NT2/D1 (cell line): ENCODE data around the gene TTC5.
"Not testable (repeated sequence)": the region's sequence is repeated elsewhere in the genome, so short reads cannot be mapped to it uniquely, and the experiment has no call there.

Experiments used
- DNase-seq: peaks from one replicate; pipeline ENCODE4 v3.0.0-alpha.2; 2011; ENCODE audit warnings: low read depth, low spot score
- H3K27me3 ChIP-seq: 2 replicates; pipeline ENCODE4 v1.6.0; 2011; ENCODE audit warnings: mild to moderate bottlenecking; ENCODE audit not compliant: insufficient read length, insufficient read depth
- H3K36me3 ChIP-seq: 2 replicates; pipeline ENCODE4 v1.6.1; 2011; ENCODE audit warnings: mild to moderate bottlenecking, low read length, mixed read lengths; ENCODE audit not compliant: insufficient read depth, insufficient read length
- H3K4me1 ChIP-seq: 2 replicates; pipeline ENCODE4 v1.5.1; 2011; ENCODE audit not compliant: insufficient read depth, insufficient read length
- H3K4me3 ChIP-seq: 2 replicates; pipeline ENCODE4 v1.5.1; 2011; ENCODE audit warnings: low read depth; ENCODE audit not compliant: insufficient read length
- H3K9ac ChIP-seq: 2 replicates; pipeline ENCODE4 v1.6.0; 2011; ENCODE audit warnings: low read depth; ENCODE audit not compliant: insufficient read length
- H3K9me3 ChIP-seq: 2 replicates; pipeline ENCODE4 v1.5.1; 2011; ENCODE audit warnings: mild to moderate bottlenecking, low read length; ENCODE audit not compliant: insufficient read depth
- SUZ12 ChIP-seq: IDR thresholded peaks from 2 replicates; pipeline ENCODE4 v1.6.1; 2011; ENCODE audit not compliant: insufficient read length, insufficient read depth; ENCODE audit errors: extremely low read depth
- YY1 ChIP-seq: IDR thresholded peaks from 2 replicates; pipeline ENCODE4 v1.6.1; 2011; ENCODE audit not compliant: insufficient read length, insufficient read depth
- ZNF274 ChIP-seq: IDR thresholded peaks from 2 replicates; pipeline ENCODE4 v1.6.1; 2011; ENCODE audit warnings: mild to moderate bottlenecking, low read depth, low read length

TTC5 gene

DNA sequence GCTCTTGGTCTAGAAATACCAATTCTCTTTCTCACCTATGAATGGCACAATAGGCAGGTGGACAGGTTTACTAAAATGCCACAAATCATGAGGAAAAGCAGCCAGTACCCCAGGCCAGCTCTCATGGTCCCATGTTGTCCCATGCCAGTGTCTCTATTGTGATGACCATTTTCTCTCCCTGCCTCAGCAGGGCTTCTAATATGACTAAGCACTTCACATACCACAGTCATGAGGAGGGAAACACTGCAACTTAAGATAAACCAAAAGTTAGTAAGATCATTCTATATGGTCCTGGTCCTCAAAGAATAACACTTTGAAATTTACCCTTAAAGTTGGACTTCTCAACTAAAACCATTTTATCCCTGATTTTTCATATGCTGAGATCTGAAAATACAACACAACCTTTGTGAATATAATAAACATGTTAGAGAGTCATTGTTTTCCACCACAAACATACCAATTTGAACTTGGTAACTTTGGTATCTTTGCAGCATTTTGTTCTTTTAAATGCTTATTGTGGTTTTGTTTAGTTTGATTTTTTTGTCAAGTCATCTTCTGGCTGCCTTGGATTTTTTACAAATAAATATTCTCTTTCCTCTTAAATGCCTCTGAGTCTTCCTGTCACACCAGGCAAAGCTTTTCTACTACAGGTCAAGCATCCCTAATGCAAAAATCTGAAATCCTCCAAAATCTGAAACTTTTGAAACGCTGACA, 3.6 kb downstream of the TTC5 start:
- TF ChIP-seq SUZ12 = no peak
- TF ChIP-seq YY1 = no peak
- TF ChIP-seq ZNF274 = no peak
- Histone ChIP-seq H3K27me3 (no peaks in the 10 kb centered on the region), H3K4me3 (no peak overlapping the region), H3K9ac (no peak overlapping the region), H3K9me3 (no peaks in the 10 kb centered on the region), H3K4me1 (no peaks in the 10 kb centered on the region), H3K36me3 (peaks cover 34% of the 10 kb centered on the region)
- DNase-seq = no peak

DNA sequence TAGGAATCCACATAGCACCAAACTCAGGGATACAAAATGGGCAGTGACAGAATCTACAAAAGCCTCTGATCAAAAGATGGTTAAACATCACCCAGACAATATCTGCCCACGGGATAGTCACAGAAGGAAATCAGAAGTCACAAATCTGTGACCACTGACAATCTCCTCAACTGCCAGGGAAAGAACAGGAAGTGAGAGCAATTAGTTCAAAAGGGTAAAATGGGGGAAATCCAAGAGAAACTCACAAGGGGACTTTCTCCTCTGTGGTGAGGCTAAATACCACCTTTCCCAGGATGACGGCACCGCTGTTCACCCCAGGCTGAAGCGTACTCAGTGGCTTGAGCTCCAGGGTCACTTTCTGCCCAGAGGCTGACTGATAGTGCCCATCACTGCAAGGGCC, 10.7 kb downstream of the TTC5 start:
- TF ChIP-seq SUZ12 = no peak
- TF ChIP-seq YY1 = no peak
- no peak for TF ChIP-seq ZNF274
- Histone ChIP-seq H3K9me3 (no peaks in the 10 kb centered on the region), H3K4me3 (no peak overlapping the region), H3K4me1 (no peaks in the 10 kb centered on the region), H3K9ac (no peak overlapping the region), H3K27me3 (no peaks in the 10 kb centered on the region), H3K36me3 (peaks cover 69% of the 10 kb centered on the region)
- DNase-seq = no peak

DNA sequence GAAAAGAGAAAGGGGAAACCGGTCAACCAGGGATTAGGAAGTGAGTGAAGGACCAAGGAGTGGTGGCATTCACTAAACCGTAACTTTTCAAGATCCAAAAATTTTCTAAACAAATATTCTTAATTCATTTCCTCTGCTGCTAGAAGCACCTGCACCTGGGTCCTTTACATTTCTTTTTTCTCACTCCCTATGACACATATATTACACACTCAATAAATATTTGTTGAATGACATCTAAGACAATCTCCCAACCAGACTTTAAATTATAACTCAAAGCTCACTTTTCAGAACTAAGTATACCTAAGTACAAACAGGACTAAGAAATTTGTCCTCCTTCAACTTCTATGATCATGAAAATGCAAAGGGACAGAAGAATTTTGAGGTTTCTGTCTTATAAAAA, 11.1 kb downstream of the TTC5 start:
- Histone ChIP-seq H3K9ac (no peak overlapping the region), H3K9me3 (no peaks in the 10 kb centered on the region), H3K4me3 (no peak overlapping the region), H3K4me1 (no peaks in the 10 kb centered on the region), H3K36me3 (peaks cover 68% of the 10 kb centered on the region), H3K27me3 (no peaks in the 10 kb centered on the region)
- DNase-seq = no peak
- TF ChIP-seq ZNF274 (no peak), SUZ12 (no peak), YY1 (no peak)

DNA sequence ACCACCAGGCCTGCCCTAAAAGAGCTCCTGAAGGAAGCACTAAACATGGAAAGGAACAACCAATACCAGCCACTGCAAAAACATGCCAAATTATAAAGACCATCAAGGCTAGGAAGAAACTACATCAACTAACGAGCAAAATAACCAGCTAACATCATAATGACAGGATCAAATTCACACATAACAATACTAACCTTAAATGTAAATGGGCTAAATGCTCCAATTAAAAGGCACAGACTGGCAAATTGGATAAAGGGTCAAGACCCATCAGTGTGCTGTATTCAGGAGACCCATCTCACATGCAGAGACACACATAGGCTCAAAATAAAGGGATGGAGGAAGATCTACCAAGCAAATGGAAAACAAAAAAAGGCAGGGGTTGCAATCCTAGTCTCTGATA, 23.8 kb downstream of the TTC5 start:
- H3K9me3 ChIP-seq = peaks cover 13% of the 10 kb centered on the region; the same call in 1 of the 2 replicates
- not testable (repeated sequence) for H3K4me1 ChIP-seq, DNase-seq, H3K9ac ChIP-seq, H3K4me3 ChIP-seq, H3K27me3 ChIP-seq, H3K36me3 ChIP-seq

DNA sequence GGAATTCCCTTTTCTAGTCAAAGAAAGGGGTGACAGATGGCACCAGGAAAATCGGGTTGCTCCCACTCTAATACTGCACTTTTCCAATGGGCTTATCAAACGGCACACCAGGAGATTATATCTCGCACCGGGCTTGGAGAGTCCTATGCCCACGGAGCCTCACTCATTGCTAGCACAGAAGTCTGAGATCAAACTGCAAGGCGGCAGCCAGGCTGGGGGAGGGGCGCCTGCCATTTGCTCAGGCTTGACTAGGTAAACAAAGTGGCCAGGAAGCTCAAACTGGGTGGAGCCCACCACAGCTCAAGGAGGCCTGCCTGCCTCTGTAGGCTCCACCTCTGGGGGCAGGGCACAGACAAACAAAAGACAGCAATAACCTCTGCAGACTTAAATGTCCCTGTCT, 25.5 kb downstream of the TTC5 start:
- DNase-seq, H3K4me1 ChIP-seq, H3K27me3 ChIP-seq, H3K4me3 ChIP-seq, H3K9ac ChIP-seq, H3K36me3 ChIP-seq: not testable (repeated sequence)
- peaks cover 13% of the 10 kb centered on the region; the same call in 1 of the 2 replicates for H3K9me3 ChIP-seq

DNA sequence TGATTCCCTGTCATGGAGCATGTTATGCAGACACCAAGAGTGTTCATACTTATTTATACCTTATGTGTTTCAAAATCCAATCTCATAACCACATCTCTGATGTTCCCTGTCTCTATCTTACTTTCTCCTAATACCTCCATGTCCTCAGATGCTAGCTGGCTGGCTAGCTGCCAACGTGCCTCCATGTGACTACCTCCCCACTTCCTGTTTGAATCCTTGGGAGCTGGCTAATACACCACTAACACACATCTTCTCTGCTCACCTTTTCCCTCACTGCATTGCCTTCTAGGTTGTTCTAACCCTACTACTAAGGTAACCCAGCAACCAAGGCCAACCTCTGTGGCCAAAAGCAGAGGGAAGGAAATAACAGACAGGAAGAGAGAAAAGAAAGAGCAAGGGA, 27.3 kb downstream of the TTC5 start:
- Histone ChIP-seq H3K9me3 (peaks cover 27% of the 10 kb centered on the region), H3K36me3 (no peaks in the 10 kb centered on the region), H3K27me3 (no peaks in the 10 kb centered on the region), H3K4me3 (no peak overlapping the region), H3K4me1 (no peaks in the 10 kb centered on the region), H3K9ac (no peak overlapping the region)
- DNase-seq = no peak
- TF ChIP-seq ZNF274 = no peak
- TF ChIP-seq YY1 = no peak
- TF ChIP-seq SUZ12 = no peak

DNA sequence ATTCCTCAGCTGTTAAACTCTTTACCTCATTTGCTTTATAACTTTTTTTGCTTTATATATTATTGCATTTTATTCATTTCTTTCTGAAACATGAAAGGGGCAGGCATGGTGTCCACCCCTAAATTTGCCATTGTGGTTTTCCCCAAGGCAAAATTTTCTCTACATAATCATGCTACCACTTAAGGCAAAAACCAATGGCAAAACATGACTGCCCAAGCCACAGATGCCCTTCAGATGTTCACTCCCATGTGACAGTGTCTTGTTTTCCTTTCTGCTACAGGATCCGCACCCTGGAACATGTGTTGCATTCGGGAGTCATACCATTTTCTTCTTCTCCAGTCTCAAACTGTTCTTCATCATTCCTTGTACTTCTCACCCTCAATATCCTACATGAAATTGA, 28.3 kb downstream of the TTC5 start:
- Histone ChIP-seq H3K36me3 (no peaks in the 10 kb centered on the region), H3K4me3 (no peak overlapping the region), H3K9ac (no peak overlapping the region), H3K4me1 (no peaks in the 10 kb centered on the region), H3K27me3 (no peaks in the 10 kb centered on the region), H3K9me3 (peaks cover 37% of the 10 kb centered on the region)
- TF ChIP-seq ZNF274 = no peak
- no peak for TF ChIP-seq YY1
- no peak for TF ChIP-seq SUZ12
- no peak for DNase-seq

DNA sequence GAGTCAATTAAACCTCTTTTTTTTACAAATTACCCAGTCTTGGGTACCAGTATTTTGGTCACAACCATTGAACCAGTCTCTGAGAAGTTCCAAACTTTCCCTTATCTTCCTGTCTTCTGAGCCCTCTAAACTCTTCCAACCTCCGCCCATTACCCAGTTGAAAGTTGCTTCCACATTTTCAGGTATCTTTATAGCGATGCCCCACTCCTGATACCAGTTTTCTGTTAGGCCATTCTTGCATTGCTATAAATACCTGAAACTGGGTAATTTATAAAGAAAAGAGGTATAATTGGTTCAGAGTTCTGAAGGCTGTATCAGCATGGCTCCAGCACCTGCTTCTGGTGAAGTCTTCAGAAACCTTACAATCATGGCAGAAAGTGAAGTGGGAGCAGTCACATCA, 31.7 kb downstream of the TTC5 start:
- Histone ChIP-seq H3K4me1 (no peaks in the 10 kb centered on the region), H3K36me3 (no peaks in the 10 kb centered on the region), H3K9ac (no peak overlapping the region), H3K27me3 (no peaks in the 10 kb centered on the region), H3K9me3 (peaks cover 55% of the 10 kb centered on the region), H3K4me3 (no peak overlapping the region)
- no peak for TF ChIP-seq SUZ12
- TF ChIP-seq ZNF274 = no peak
- no peak for TF ChIP-seq YY1
- no peak for DNase-seq

DNA sequence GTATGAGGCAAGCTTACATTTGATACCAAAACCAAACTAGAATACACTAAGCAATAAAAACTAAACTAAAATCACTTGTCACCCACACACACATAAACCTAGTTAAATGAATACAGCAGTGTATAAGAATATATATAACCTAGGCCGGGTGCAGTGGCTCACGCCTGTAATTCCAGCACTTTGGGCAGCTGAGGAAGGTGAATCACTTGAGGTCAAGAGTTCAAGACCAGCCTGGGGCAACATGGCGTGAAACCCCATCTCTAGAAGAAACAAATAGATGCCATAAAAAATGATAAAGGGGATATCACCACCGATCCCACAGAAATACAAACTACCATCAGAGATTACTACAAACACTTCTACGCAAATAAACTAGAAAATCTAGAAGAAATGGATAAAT, 41.4 kb downstream of the TTC5 start:
- H3K4me3 ChIP-seq, H3K27me3 ChIP-seq, H3K4me1 ChIP-seq, H3K9me3 ChIP-seq, H3K36me3 ChIP-seq, H3K9ac ChIP-seq, DNase-seq: not testable (repeated sequence)
